Lower leg skin (tissue), 3 donors: ENCODE data around the gene NCDN.

Source experiments
- POLR2A ChIP-seq, 2 donors: fragments of 450-650 bp; IDR thresholded peaks; one replicate each; pipeline ENCODE4 v1.6.1; 2016 to 2017; ENCODE audit warnings: antibody characterized with exemption in 2 of 2, mild to moderate bottlenecking in 1 of 2, moderate library complexity in 1 of 2
- TF ChIP-seq, protein P1 (sequence below), 3 donors: fragments of 450-650 bp; IDR thresholded peaks; one replicate each; pipeline ENCODE4 v1.5.1; 2016; ENCODE audit warnings: antibody characterized with exemption in 3 of 3, mild to moderate bottlenecking in 3 of 3, moderate library complexity in 2 of 3

DNA sequence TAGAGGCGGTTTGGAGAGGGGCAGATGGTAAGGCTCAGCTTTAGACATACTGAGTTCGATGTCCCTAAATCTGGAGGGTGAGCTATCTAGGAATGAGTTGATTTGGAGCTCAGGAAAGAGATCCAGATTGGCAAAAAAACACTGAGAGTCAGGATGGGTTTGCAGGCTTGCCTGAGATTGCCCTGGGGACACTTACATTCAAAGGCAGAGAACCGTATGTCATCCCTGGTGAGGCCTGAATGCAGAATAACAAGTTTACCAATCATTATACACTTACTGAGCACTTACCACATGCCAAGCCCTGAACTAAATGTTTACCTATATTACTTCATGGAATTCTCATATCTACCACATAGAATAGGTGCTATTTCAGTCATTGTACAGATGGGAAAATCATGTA, 43.0 kb downstream of the NCDN start:
- TF ChIP-seq POLR2A (IDR thresholded peaks at IDR 0.05): no peak
- TF ChIP-seq, protein P1, sequence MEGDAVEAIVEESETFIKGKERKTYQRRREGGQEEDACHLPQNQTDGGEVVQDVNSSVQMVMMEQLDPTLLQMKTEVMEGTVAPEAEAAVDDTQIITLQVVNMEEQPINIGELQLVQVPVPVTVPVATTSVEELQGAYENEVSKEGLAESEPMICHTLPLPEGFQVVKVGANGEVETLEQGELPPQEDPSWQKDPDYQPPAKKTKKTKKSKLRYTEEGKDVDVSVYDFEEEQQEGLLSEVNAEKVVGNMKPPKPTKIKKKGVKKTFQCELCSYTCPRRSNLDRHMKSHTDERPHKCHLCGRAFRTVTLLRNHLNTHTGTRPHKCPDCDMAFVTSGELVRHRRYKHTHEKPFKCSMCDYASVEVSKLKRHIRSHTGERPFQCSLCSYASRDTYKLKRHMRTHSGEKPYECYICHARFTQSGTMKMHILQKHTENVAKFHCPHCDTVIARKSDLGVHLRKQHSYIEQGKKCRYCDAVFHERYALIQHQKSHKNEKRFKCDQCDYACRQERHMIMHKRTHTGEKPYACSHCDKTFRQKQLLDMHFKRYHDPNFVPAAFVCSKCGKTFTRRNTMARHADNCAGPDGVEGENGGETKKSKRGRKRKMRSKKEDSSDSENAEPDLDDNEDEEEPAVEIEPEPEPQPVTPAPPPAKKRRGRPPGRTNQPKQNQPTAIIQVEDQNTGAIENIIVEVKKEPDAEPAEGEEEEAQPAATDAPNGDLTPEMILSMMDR (IDR thresholded peaks at IDR 0.05): no peak
